Naive thymus-derived CD4-positive, alpha-beta T cell (primary cell): Measurements from ENCODE around the gene AFMID. TPM values are rescaled to one million over a fixed set of nuclear protein-coding genes. Genes with fewer than 3 reads are reported as not detected.
A peak's percentile ranks its signal among the peaks of the same experiment; 100 is the strongest.

ENCODE experiments used
- ATAC-seq: fragments of 150-1000 bp; cut with Tn5 transposase; 2 replicates; pipeline ENCODE4 v1.10.0; 2021; ENCODE audit warnings: mild to moderate bottlenecking, moderate library complexity
- CTCF ChIA-PET: fragments of 350-600 bp; sonication (Branson Sonifier 250); formaldehyde crosslinking; loops from one replicate; lab custom pipeline; 2021; ENCODE audit warnings: antibody characterized with exemption; lab: Charles Lee
- POLR2A ChIA-PET: fragments of 350-600 bp; sonication (Branson Sonifier 250); formaldehyde crosslinking; loops from one replicate; lab custom pipeline; 2021; ENCODE audit warnings: antibody characterized with exemption, inconsistent platforms; lab: Charles Lee
- DNase-seq, 9 donors: peaks; one replicate each; pipeline versions ENCODE4 v3.0.0 to v3.0.0-alpha.2; 2020 to 2022; ENCODE audit warnings: mixed read lengths in 1 of 9
- H3K27ac ChIP-seq: one replicate; pipeline ENCODE4 v1.7.0; 2013; ENCODE audit warnings: mild to moderate bottlenecking, low read depth, low read length, moderate library complexity
- H3K27me3 ChIP-seq, 2 donors: one replicate each; pipeline ENCODE4 v1.7.0; 2013; ENCODE audit warnings: low read length in 2 of 2, mild to moderate bottlenecking in 2 of 2, moderate library complexity in 2 of 2; ENCODE audit not compliant: control insufficient read depth in 2 of 2, insufficient read depth in 2 of 2
- H3K36me3 ChIP-seq, 3 experiments: 1 replicate in 2 of 3; 2 replicates in 1 of 3; pipeline ENCODE4 v1.7.0; 2013; ENCODE audit warnings: low read length in 3 of 3, mild to moderate bottlenecking in 3 of 3, moderate library complexity in 1 of 3; ENCODE audit not compliant: insufficient read depth in 3 of 3, control insufficient read depth in 2 of 3
- H3K4me1 ChIP-seq, 2 donors: one replicate each; pipeline ENCODE4 v1.7.0; 2013; ENCODE audit warnings: low read length in 2 of 2, mild to moderate bottlenecking in 2 of 2, moderate library complexity in 1 of 2; ENCODE audit not compliant: control insufficient read depth in 2 of 2, insufficient read depth in 2 of 2
- H3K4me3 ChIP-seq: 2 replicates; pipeline ENCODE4 v1.7.0; 2013; ENCODE audit warnings: mild to moderate bottlenecking, low read length
- H3K9me3 ChIP-seq, 3 experiments: 1 replicate in 2 of 3; 2 replicates in 1 of 3; pipeline ENCODE4 v1.7.0; 2013; ENCODE audit warnings: low read length in 3 of 3; ENCODE audit not compliant: control insufficient read depth in 2 of 3
- H3K27ac Mint-ChIP-seq, 9 donors: one replicate each; pipeline ENCODE4 v1.8.0; 2020 to 2022; ENCODE audit warnings: mixed read lengths in 9 of 9, mild to moderate bottlenecking in 8 of 9, moderate library complexity in 5 of 9, inconsistent platforms in 2 of 9
- H3K27me3 Mint-ChIP-seq, 5 donors: one replicate each; pipeline ENCODE4 v1.8.0; 2021 to 2022; ENCODE audit warnings: mixed read lengths in 5 of 5, mild to moderate bottlenecking in 1 of 5
- H3K36me3 Mint-ChIP-seq, 5 donors: one replicate each; pipeline ENCODE4 v1.8.0; 2020 to 2022; ENCODE audit warnings: mixed read lengths in 5 of 5, mild to moderate bottlenecking in 3 of 5, inconsistent platforms in 1 of 5
- H3K4me1 Mint-ChIP-seq, 7 donors: one replicate each; pipeline ENCODE4 v1.8.0; 2020 to 2022; ENCODE audit warnings: mixed read lengths in 7 of 7, mild to moderate bottlenecking in 3 of 7, inconsistent platforms in 1 of 7
- H3K4me3 Mint-ChIP-seq, 10 donors: one replicate each; pipeline ENCODE4 v1.8.0; 2020 to 2022; ENCODE audit warnings: mild to moderate bottlenecking in 10 of 10, mixed read lengths in 10 of 10, moderate library complexity in 6 of 10, inconsistent platforms in 2 of 10
- H3K9me3 Mint-ChIP-seq, 11 donors: one replicate each; pipeline ENCODE4 v1.8.0; 2020 to 2022; ENCODE audit warnings: mixed read lengths in 11 of 11, mild to moderate bottlenecking in 4 of 11, inconsistent platforms in 1 of 11, moderate library complexity in 1 of 11
- intact Hi-C, 2 donors: fragments of 100-400 bp; cut with micrococcal nuclease; formaldehyde crosslinking; loops; one replicate each; pipeline ENCODE4 v1.15.1; 2023
- polyA plus RNA-seq, 2 donors: library from polyadenylated mRNA; unstranded; fragments of 300-500 nt; fragmentation: Illumina TruSeq; gene quantifications; one replicate each; pipeline ENCODE4 v1.2.3, GENCODE V29; 2021
- total RNA-seq, 6 experiments: library from RNA in 5 of 6; stranded (reverse) in 5 of 6; gene quantifications; 1 replicate in 5 of 6; 2 replicates in 1 of 6; pipeline ENCODE4 v1.2.3 and lab custom pipeline; 2021 to 2026

AFMID gene
- total and polyA plus RNA-seq, 7 experiments from 2014 or later: 0.99 to 19.2 (median 1.8) TPM

DNA sequence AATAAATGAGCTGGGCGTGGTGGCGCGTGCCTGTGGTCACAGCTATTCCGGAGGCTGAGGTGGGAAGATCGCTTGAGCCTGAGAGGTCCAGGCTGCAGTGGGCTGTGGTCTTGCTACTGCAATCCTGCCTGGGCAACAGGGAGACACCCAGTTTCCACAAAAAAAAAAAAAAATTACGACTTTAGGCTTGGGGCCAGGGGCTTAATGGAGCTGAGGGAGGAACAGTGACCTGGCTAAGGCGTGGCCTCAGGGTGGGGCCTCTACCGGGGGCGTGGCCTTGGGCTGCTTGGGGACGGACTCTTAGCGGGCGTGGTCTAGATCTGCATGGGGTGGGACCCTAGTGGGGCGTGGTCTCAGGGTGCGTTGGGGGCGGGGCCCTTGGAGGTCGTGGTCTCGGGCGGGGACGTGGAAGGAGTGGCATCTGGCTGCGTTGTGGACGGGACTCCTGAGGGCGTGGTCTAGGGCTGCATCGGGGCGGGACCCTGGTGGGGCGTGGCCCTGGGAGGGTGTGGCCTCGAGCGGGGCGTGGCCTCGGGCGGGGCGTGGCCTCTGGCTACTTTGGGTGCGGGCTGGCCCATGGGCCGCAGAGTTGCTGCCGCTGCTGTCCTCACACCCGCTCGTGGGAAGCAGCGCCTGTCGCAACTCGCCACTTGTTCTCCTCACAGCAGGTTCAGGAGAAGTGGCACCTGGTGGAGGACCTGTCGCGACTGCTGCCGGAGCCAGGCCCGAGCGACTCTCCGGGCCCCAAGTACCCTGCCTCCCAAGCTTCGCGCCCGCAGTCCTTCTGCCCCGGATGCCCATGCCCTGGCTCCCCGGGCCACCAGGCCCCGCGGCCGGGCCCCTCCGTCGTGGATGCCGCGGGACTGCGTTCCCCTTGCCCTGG, 46.8 kb upstream of the AFMID start:
- H3K36me3 ChIP-seq: peaks cover 11 to 55% (median 15%) of the 10 kb centered on the region in 3 experiments
- ChIA-PET CTCF (interaction anchor here (0.6 to 1.5 kb wide), 6 partner anchors 10 to 35 kb away, joined by 3 to 6 read pairs (median 4); partner anchors contain the start of gene TMC8), POLR2A (interaction anchor here (0.8 to 27.3 kb wide), 12 partner anchors 0 to 182 kb away, joined by 3 to 898 read pairs (median 4); partner anchors contain the start of genes C17orf99, TMC6, TMC8 and TNRC6C)
- ATAC-seq (peak; percentile 95), DNase-seq (peak; percentile 88 to 98 (median 96))
- H3K9me3 Mint-ChIP-seq: peaks cover 0 to 3% (median 0%) of the 10 kb centered on the region in 11 donors
- H3K4me1 Mint-ChIP-seq: peaks cover 57 to 79% (median 75%) of the 10 kb centered on the region in 7 donors
- peak overlapping the region; percentile 68 to 96 (median 87) for H3K27ac Mint-ChIP-seq
- no peaks in the 10 kb centered on the region for H3K27me3 Mint-ChIP-seq
- no peaks in the 10 kb centered on the region for H3K9me3 ChIP-seq
- H3K27ac ChIP-seq: peak overlapping the region; percentile 45
- peaks cover 27 to 70% of the 10 kb centered on the region in 2 donors for H3K4me1 ChIP-seq
- no peak overlapping the region for H3K4me3 ChIP-seq
- peaks cover 0 to 32% (median 14%) of the 10 kb centered on the region in 5 donors for H3K36me3 Mint-ChIP-seq
- peak overlapping the region; percentile 40 to 75 (median 64) for H3K4me3 Mint-ChIP-seq
- intact Hi-C loops: loop anchor here (1.0 to 10.0 kb wide), 6 partner anchors 10 to 74 kb away; partner anchors contain the start of genes BIRC5 (in 2 of the 2), SYNGR2 (in 2 of the 2), TMC8 (in 2 of the 2) and AFMID (in 1 of the 2)
- no peaks in the 10 kb centered on the region for H3K27me3 ChIP-seq

DNA sequence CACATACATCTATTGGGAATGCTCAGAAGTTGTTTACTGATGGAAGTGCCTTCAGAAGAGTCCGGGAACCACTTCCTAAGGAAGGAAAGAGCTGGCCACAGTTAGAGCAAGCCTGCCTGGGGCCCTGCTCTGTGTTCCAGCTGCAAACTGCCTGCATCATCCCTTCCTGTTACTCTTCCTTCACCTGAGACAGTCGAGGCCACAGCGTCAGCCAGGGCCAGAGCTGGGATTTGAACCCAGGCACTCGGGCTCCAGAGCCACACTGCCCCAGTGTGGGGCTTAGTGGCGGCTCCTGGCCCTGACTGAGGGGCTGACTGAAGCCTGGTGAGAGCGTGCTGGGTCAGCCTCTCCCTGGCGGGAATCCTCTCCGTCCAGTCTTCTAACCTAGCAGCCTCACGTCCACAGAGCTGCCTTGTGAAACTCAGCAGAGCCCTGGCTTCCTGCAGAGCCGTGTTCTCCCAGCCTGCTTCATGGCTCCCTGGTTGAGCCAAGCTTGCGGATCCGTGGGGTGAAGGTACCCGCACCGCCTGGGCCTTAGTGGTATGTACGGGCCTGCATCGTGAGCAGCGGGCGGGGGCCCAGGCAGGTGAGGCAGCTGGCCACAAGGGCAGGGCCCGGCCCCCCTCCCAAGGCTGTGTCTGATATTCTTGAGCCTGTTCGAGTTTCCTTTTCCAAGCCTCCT, 45.6 kb upstream of the AFMID start:
- peaks cover 0 to 22% (median 4%) of the 10 kb centered on the region in 5 donors for H3K36me3 Mint-ChIP-seq

DNA sequence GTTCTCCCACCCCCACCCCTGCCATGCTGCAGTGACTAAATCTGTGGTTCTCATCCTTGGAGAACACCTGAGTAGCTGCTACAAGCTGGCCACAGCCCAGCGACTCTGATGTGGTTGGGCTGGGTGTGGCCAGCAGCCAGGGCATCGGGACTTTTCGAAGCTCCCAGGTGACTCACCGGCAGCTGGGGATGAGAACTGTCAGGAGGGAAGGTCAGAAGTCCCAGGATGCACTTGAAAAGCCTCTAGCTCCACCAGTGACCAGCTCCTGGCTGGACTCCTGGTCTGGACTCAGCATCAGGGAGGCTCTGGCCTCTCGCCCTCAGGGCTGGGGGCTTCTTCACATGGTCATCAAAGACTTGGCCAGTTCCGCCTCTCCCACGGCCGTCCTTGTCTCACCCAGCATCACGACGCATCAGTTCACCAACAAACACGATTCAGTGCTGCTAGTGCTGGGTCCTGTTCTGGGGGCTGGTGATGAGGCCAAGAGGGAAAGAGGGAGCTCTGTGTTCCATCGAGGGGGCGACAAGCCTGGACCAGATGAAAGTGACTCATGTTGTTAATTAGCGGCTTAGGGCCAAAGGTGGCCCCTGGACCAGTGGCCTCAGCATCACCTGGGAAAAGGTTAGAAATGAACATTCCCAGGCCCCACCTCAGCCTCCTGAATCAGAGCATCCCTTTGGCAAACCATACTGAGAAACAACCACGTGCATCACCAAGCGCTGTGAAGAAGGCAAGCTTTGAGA, 44.9 kb upstream of the AFMID start:
- Mint-ChIP-seq H3K27ac (peak overlapping the region in 8 of 9 donors; percentile 21 to 88 (median 50)), H3K9me3 (peaks cover 0 to 3% (median 0%) of the 10 kb centered on the region in 11 donors), H3K4me1 (peaks cover 41 to 63% (median 56%) of the 10 kb centered on the region in 7 donors), H3K27me3 (no peaks in the 10 kb centered on the region), H3K4me3 (peak overlapping the region in 3 of 10 donors; percentile 9 to 47 (median 29)), H3K36me3 (peaks cover 0 to 17% (median 4%) of the 10 kb centered on the region in 5 donors)
- ChIA-PET CTCF (interaction anchor here (1.6 kb wide), 1 partner anchor 29 kb away, joined by 4 read pairs; no protein-coding TSS in a partner anchor), POLR2A (interaction anchor here (0.9 to 27.3 kb wide), 7 partner anchors 2 to 34 kb away, joined by 3 to 898 read pairs (median 4); partner anchors contain the start of genes C17orf99, TMC6 and TMC8)
- peaks cover 0 to 36% (median 0%) of the 10 kb centered on the region in 3 experiments for H3K36me3 ChIP-seq
- H3K27me3 ChIP-seq: no peaks in the 10 kb centered on the region
- H3K4me1 ChIP-seq: peaks cover 17 to 53% of the 10 kb centered on the region in 2 donors
- no peak for ATAC-seq
- peak overlapping the region; percentile 34 for H3K27ac ChIP-seq
- no peak overlapping the region for H3K4me3 ChIP-seq
- intact Hi-C loops: loop anchor here in 1 of 2 donors (10.0 kb wide), 1 partner anchor 73 kb away; the partner anchor contains the start of gene BIRC5
- no peak for DNase-seq
- no peaks in the 10 kb centered on the region for H3K9me3 ChIP-seq

More for the DNA sequence above, 45.6 kb upstream of the AFMID start:
- intact Hi-C loops: loop anchor here in 1 of 2 donors (10.0 kb wide), 1 partner anchor 73 kb away; the partner anchor contains the start of gene BIRC5
- POLR2A ChIA-PET: interaction anchor here (0.9 to 27.3 kb wide), 7 partner anchors 1 to 35 kb away, joined by 3 to 898 read pairs (median 5); partner anchors contain the start of genes C17orf99, TMC6 and TMC8
- Histone ChIP-seq H3K36me3 (peaks cover under 1 to 43% (median 4%) of the 10 kb centered on the region in 3 experiments), H3K4me1 (peaks cover 24 to 60% of the 10 kb centered on the region in 2 donors), H3K4me3 (no peak overlapping the region), H3K27ac (peak overlapping the region; percentile 34), H3K9me3 (no peaks in the 10 kb centered on the region), H3K27me3 (no peaks in the 10 kb centered on the region)
- ATAC-seq (no peak), DNase-seq (no peak)
- CTCF ChIA-PET: interaction anchor here (1.6 kb wide), 1 partner anchor 28 kb away, joined by 4 read pairs; no protein-coding TSS in a partner anchor
- Mint-ChIP-seq H3K4me3 (peak overlapping the region in 2 of 10 donors; percentile 18 to 30), H3K9me3 (peaks cover 0 to 3% (median 0%) of the 10 kb centered on the region in 11 donors), H3K27me3 (no peaks in the 10 kb centered on the region), H3K4me1 (peaks cover 46 to 69% (median 63%) of the 10 kb centered on the region in 7 donors), H3K27ac (peak overlapping the region in 4 of 9 donors; percentile 48 to 73 (median 66))

DNA sequence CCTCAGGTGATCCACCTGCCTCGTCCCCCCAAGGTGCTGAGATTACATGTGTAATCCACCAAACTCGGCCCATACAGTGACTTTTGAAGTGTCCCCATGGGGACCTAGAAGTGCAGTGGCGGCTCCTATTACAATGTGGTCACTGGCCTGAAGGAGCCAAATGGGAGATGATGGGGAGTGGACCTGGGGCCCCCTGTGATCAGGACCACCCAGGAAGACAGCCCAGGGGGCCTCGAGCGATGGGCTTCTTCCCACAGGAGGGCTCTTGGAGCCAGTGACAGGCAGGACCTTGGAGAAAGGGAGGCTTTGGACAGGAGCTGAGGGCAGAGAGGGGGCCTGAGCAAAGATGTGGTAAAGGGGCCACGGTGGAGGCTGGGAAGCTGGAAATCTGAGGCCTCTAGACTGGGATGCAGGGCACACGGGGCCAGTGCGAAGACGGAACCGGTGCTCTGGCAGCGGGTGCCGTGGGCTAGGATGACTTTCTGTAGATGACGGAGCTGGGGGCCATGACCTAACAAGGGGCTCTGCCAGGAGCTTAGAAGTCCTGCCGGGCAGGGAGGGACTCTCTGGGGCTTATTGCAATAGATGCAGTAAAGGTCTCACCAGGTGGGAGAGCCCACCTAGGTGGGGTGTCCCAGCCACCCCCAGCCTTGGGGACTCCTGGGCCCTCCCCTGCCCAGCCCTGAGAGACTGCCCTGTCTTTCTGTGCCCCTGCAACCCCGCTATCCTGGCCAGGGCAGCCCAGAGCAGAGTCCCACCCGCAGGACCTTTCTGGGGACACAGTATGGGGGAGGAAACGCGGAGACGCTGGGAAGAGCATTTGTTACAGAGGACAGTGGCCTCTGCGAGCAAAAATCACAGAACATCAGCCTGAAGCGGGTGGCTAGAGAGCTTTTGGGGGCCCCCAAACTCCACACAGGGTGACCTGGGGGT, 43.7 kb upstream of the AFMID start:
- Histone ChIP-seq H3K36me3 (peaks cover 0 to 26% (median 0%) of the 10 kb centered on the region in 3 experiments), H3K4me3 (no peak overlapping the region), H3K27me3 (no peaks in the 10 kb centered on the region), H3K4me1 (peaks cover 9 to 46% of the 10 kb centered on the region in 2 donors), H3K9me3 (no peaks in the 10 kb centered on the region), H3K27ac (peak overlapping the region; percentile 37)
- Mint-ChIP-seq H3K36me3 (peaks cover 0 to 15% (median 4%) of the 10 kb centered on the region in 5 donors), H3K27me3 (peaks cover 0 to under 1% (median 0%) of the 10 kb centered on the region in 5 donors), H3K27ac (peak overlapping the region in 8 of 9 donors; percentile 44 to 88 (median 77)), H3K4me1 (peaks cover 33 to 62% (median 58%) of the 10 kb centered on the region in 7 donors), H3K9me3 (peaks cover 0 to 3% (median 0%) of the 10 kb centered on the region in 11 donors), H3K4me3 (no peak overlapping the region)
- DNase-seq (no peak), ATAC-seq (no peak)
- ChIA-PET POLR2A (interaction anchor here (0.8 to 27.3 kb wide), 8 partner anchors 8 to 43 kb away, joined by 3 to 898 read pairs (median 4); partner anchors contain the start of genes AFMID, TK1, TMC6 and TMC8), CTCF (interaction anchor here (1.1 kb wide), 1 partner anchor 33 kb away, joined by 5 read pairs; no protein-coding TSS in a partner anchor)
- intact Hi-C loops: loop anchor here in 1 of 2 donors (10.0 kb wide), 1 partner anchor 71 kb away; the partner anchor contains the start of gene BIRC5
